Measurements from ENCODE around the gene REX1BD. TPM values are rescaled to one million over a fixed set of nuclear protein-coding genes. Genes with fewer than 3 reads are reported as not detected.

REX1BD gene
- total RNA-seq, 1 experiment from 2014 or later: 127 TPM

DNA sequence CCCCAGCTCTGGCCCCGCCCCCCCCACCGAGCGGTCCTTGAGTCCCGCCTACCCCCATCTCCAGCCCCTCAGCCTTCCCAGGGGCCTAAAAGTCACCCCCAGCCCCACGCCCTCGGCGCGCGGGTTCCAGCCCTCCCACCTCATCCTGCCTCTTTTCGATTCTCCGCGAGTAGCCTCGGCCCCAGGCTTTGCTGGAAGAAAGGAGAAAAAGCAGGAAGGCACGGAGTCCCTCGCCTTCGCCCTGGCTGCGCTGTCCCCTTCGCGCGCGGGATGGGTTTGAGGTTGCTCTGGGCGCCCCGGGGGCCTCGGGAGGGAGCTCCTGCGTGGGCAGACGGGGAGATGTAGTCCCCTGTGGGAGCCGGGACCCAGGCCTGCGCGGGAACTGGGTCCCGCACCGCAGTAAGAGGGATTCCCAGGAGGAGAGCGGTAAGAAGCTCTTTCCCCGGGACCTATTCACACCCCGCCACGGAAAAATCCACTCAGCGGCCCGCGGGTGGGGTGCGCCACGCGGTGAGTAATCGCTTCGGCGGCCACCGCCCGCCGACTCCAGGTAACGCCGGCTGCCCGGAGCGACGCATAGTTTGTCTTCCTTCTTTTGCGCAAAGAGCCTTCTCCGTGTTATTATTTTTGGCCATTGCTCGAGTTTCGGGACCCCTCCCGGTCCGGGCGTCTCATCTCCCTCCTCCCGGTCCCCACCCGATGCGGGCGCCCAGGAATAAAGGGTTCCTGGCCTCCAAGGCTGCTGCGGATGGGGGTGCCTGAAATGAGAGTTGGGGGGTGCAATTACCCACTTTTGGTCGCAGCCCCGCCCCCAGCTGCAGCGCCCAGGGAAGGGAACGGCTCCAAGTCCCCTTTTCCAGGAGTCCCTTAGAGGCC is 18.9 kb downstream of the REX1BD start:
- peaks cover 45% of the 10 kb centered on the region for H3K27me3 ChIP-seq

DNA sequence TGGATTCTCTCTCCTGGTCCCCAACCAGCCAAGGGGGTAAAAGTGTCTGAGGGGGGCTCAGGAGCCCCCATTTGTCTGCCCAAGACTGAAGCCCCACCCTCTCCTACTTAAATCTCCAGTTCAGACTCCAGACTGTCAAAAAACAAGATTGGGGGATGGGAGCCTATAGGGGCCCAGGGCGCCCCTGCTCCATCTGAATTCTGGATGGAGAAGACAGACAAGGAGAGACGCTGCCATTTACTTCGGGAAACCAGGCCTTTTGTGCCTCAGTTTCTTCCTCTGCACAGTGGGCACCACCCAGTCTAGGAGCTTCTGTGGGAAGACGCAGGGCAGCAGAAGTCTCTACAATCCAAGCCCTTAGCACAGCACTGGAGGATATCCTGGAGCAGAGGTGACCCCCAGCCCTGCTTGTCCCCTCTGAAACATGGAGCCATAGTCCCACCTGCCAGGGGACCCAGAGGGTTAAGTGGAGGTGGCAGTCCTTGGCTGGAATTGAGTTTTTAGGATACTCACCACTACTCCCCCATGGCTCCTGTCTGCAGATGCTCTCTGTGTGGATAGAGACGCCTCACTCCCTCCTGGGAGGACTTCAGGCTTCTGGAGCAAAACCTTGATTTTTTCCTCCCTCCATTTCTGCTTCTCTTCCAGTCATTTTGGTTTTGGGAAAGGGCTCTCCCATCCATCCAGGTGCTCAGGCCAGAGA is 19.7 kb downstream of the REX1BD start:
- DNase-seq: no peak
- peaks cover 53% of the 10 kb centered on the region for H3K27me3 ChIP-seq
- H3K9me3 ChIP-seq: no peaks in the 10 kb centered on the region
- no peaks in the 10 kb centered on the region for H3K36me3 ChIP-seq
- no peak overlapping the region for H3K4me3 ChIP-seq

More for the DNA sequence above, 18.9 kb downstream of the REX1BD start:
- DNase-seq: no peak
- Histone ChIP-seq H3K9me3 (no peaks in the 10 kb centered on the region), H3K36me3 (no peaks in the 10 kb centered on the region), H3K4me3 (peak overlapping the region; percentile 31)

DNA sequence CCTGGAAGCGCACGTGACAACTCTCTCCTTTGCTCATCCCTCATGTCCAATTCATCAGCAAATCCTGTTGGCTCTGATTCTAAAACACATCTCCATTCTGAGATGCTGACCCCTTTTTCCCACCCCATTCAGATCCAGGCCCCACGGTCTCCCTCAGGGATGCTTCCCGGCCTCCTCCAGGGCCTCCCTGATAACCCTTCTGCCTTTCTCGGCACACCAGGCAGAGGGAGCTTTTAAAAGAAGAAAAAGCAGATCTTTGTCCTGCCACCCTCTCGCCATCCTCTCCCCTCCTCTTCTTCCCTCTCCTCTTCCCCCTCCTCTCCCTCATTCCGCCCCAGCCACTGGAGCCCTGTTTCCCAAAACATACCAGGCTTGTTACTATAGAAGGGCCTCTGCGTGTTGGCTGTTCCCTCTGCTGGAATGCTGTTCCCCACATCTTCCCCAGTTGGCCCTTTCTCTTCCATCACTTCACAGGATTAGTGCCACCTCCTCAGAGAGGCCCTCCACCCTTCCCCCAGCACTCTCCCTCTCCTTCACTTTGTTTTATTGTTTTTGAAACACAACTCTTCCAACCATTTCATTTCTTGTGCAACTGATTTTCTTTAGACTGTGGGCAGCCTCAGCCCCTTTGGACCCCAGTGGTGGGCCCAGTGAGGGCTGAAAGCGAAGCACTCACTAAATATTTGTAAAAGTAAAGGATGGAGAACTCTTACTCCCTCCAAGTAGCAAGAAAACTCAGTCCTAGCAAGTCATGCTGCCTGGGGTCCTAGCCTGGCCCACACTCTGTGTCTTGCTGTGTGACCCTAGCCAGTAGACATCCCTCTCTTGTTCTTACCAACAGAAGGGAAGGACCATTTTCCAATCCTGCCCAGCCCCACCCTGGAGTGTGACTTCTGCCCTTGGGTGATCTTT is 20.5 kb downstream of the REX1BD start:
- no peaks in the 10 kb centered on the region for H3K36me3 ChIP-seq
- no peak for DNase-seq
- H3K9me3 ChIP-seq: no peaks in the 10 kb centered on the region
- H3K4me3 ChIP-seq: no peak overlapping the region
- peaks cover 57% of the 10 kb centered on the region for H3K27me3 ChIP-seq

DNA sequence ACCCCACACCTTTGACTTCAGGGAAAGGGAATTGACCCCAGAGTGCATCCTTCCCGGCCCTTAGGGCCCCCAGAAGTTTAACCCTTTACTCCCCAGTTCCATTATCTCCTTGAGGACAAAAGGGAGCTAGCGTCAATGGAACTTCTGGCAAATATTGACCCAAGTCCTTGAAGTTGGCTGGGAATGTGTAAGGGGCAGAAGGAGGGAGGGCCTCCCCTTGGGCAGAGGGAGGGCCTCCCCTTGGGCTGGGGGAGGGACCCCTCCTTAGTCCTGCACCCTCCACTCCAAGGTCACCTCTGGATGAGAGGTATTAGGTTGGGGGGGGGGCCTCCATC is 21.1 kb downstream of the REX1BD start:
- peaks cover 57% of the 10 kb centered on the region for H3K27me3 ChIP-seq
- H3K9me3 ChIP-seq: no peaks in the 10 kb centered on the region
- no peak overlapping the region for H3K4me3 ChIP-seq
- H3K36me3 ChIP-seq: no peaks in the 10 kb centered on the region
- DNase-seq: no peak

DNA sequence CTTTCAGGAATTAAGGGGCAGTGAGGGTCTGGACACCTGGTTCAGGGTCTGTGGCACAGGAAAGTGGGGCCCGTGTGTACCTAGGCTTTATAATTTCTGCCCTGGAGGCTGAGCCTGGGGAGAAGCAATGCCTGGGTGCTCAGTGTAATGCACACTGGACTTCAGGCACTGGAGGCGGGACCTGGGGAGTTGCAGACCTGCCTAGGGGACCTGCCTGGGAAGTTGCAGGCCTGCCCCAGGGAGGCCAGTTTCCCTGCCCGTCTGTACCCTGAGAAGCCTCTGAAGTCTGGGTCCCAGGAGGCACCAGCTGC is 21.6 kb downstream of the REX1BD start:
- Histone ChIP-seq H3K27me3 (peaks cover 55% of the 10 kb centered on the region), H3K9me3 (no peaks in the 10 kb centered on the region), H3K36me3 (no peaks in the 10 kb centered on the region), H3K4me3 (no peak overlapping the region)
- no peak for DNase-seq

DNA sequence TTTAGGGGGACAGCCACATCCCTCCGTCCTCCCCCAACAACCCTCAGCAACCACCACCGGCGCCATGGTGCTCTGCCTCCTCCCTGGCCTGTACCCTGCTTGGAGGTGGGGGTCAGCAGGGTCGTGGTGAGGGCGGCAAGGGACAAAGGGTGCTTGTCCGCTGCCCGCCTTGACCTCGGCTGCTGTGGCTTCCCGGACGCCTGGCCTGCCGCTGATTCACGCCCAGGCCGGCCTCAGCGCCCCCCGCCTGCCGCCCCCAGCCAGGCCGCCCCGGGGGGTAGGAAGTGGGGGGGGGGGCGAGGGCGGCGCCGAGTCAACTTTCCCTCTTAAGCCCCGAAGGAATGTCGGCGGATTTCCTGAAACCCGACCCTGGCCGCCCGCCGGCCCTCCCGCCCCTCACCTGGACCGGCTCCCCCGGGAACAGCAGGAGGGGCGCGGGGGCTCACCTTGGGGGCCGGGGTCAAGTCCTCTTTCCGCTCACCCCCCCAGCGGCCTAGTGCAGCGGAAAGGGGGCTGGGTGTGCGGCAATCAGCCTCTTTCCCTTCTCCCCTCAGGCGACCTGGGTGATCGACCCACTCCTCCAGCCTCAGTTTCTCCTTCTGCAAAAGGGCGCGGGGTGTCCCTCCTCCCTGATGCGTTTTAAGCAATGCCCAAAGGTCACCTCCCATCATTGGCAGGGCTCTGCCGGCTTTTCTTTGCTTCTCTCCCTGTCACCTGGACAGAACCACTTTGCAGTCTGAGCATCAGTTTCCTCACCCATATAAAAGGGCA is 22.1 kb downstream of the REX1BD start:
- H3K27me3 ChIP-seq: peaks cover 52% of the 10 kb centered on the region

DNA sequence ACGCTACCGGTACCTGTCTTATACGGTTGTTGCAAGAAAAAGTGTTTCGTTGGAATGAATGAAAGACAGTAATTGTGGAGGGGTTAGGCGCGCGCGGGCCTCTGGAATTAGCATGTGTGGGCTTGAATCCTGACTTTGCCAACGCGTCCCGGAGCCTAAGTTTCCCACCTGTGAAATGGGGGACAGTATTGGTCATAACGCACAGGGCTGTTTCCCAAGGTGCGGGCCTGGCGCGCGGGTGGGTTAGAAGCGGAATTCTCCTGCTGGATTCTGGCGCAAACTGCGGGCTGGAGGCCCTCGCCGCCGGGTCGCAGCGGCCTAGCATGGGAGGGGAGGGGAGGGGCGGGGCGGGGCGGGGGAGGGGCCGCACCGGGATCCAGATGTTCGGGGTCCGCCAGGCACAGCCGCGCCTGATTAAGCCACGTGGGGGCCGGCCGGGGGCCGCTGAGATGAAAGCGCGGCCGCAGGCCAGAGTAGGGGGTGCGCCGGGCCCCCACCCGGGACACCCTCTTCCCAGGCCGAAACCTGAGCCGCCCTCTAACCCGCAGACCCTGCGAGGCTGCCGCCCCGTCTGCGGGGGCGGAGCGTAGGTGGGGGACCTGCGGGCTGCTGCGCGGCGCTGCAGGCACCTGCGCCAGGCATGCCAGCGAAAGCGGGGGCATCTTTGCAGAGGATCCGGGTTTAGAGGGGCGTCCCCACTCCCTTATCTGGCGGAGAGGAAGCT is 22.9 kb downstream of the REX1BD start:
- no peaks in the 10 kb centered on the region for H3K36me3 ChIP-seq
- no peak overlapping the region for H3K4me3 ChIP-seq
- H3K27me3 ChIP-seq: peaks cover 49% of the 10 kb centered on the region
- H3K9me3 ChIP-seq: no peaks in the 10 kb centered on the region
- no peak for DNase-seq

More for the DNA sequence above, 22.1 kb downstream of the REX1BD start:
- DNase-seq: no peak
- Histone ChIP-seq H3K36me3 (no peaks in the 10 kb centered on the region), H3K4me3 (no peak overlapping the region), H3K9me3 (no peaks in the 10 kb centered on the region)

DNA sequence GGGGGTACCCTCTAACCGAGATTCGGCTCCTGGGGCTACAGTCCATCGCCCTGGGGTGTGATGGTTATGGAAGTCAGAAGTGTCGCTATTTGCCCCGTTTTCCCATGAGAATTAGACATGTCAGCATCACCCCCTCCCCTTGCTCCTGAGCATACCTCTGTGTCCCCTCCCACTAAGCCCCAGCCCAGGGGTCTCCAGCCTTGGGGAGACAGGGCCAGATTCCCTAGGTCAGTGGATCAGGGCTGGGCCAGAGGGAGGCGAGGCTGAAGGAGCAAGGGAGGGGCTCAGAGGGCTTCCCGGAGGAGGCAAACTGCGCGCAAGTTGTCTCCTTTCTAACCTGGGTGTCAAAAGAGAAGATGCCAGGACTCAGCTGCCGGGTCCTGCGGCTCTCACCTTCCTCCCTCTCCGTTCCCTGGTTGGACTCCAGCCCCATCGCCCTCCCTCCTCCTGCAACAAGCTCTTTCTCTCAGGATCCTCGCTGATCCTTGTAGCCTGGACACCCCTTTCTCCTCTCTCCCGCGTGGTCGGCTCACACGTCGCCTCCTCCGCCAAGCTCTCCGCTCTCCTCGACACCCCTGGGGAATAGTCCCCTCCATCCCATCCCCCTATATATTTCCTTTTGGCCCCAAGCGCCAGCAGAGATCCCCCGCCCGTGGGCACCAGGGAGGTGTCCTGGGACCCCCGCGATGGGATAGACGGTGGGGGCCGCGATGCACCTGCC is 23.6 kb downstream of the REX1BD start:
- Histone ChIP-seq H3K36me3 (no peaks in the 10 kb centered on the region), H3K4me3 (peak overlapping the region; percentile 24), H3K27me3 (peaks cover 48% of the 10 kb centered on the region), H3K9me3 (no peaks in the 10 kb centered on the region)
- DNase-seq: no peak

DNA sequence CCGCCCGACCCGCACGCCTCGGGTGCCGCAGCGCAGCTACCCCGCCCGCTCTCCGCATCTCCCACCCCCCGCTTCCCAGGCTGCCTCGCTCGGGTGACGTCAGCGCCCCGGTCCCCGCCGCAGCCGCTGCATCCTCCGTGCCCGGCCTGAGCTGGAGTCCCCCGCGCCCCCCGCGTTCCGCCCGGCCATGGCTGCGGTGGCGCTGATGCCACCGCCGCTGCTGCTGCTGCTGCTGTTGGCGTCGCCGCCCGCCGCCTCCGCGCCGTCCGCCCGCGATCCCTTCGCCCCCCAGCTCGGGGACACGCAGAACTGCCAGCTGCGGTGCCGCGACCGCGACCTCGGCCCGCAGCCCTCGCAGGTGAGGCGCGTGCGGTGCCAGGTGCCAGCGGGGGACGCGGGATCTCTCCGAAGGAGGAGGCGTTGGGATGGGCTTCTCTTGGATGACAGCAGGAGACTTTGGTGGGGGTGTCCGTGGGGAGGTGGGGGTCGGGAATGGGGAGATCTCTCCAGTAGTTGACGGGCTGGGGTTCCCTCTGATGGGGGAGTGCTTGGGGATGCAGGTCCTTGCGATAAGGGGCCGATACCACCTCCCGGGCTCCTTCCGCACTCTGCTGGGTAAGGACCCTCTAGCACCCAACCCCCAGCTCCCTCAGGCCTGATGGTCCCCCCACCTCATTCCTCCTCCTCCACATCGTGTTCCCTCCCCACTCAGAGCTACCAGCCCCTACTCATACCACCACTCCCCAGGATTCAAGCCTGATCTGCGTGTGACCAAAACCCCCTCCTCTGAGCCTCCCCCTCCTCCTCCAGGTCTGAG is 24.4 kb downstream of the REX1BD start, which contains the start of gene TMEM59L:
Gene TMEM59L, plus strand, starts transcription at position 99 of the 817 bp plus-strand sequence. Its CDS starts 89 bp downstream, at position 188.
- Histone ChIP-seq H3K9me3 (no peaks in the 10 kb centered on the region), H3K36me3 (no peaks in the 10 kb centered on the region), H3K4me3 (peak within 1 kb of the TSS; percentile 24), H3K27me3 (peaks cover 41% of the 10 kb centered on the region)
- no peak for DNase-seq

DNA sequence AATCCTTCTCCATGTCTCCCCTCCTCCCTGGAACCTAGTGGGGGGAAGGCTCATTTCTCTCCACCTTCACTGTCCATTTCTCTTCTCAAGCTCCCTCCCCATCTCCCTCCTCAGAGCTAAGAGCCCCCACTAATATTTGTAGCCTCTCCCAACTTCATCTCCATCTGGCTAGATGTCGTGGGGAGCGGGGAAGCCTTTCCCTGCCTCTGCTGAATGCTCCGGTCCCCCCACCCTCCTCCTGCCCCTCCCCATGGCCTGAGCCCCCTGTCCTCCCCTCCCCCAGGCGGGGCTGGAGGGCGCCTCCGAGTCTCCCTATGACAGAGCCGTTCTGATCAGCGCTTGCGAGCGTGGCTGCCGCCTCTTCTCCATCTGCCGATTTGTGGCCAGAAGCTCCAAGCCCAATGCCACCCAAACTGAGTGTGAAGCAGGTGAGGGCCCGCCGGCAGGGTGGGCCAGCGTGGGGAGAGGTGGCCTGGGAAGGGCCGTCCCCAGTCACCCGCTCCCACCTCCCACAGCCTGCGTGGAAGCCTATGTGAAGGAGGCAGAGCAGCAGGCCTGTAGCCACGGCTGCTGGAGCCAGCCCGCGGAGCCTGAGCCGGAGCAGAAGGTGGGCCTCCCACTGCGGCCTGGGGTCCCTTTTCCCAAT is 25.1 kb downstream of the REX1BD start:
- Histone ChIP-seq H3K36me3 (no peaks in the 10 kb centered on the region), H3K27me3 (peaks cover 36% of the 10 kb centered on the region), H3K9me3 (no peaks in the 10 kb centered on the region), H3K4me3 (no peak overlapping the region)
- DNase-seq: no peak

DNA sequence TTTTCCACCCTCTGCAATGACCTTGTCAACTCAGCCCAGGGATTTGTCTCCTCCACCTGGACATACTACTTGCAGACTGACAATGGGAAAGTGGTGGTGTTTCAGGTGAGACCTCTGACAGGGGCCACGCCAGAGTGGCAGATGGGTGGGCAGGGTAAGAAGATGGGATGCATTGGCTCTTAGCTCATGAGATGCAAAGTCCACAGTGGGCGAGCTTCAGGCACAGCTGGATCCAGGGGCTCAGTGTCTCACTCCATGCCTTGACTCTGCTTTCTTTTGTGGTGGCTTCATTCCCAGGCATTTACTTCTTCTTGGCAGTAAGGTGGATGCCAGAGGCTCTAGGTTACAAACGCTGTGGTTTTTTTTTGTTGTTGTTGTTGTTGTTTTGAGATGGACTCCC is 27.4 kb downstream of the REX1BD start:
- Histone ChIP-seq H3K9me3 (no peaks in the 10 kb centered on the region), H3K4me3 (no peak overlapping the region), H3K36me3 (no peaks in the 10 kb centered on the region), H3K27me3 (peaks cover 24% of the 10 kb centered on the region)
- DNase-seq: no peak

DNA sequence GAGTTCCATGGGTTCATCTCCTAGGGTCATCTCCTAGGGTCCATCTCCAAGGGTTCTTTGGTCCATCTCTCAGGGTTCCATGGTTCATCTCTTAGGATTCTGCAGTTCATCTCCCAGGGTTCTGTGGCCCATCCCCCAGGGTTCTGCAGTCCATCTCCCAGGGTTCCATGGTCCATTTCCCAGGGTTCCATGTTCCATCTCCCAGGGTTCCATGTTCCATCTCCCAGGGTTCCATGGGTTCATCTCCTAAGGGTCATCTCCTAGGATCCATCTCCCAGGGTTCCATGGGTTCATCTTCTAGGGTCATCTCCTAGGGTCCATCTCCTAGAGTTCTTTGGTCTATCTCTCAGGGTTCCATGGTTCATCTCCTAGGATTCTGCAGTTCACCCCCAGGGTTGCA is 29.0 kb downstream of the REX1BD start:
- Histone ChIP-seq H3K27me3 (peaks cover 10% of the 10 kb centered on the region), H3K4me3 (no peak overlapping the region), H3K36me3 (no peaks in the 10 kb centered on the region), H3K9me3 (no peaks in the 10 kb centered on the region)
- DNase-seq: no peak

DNA sequence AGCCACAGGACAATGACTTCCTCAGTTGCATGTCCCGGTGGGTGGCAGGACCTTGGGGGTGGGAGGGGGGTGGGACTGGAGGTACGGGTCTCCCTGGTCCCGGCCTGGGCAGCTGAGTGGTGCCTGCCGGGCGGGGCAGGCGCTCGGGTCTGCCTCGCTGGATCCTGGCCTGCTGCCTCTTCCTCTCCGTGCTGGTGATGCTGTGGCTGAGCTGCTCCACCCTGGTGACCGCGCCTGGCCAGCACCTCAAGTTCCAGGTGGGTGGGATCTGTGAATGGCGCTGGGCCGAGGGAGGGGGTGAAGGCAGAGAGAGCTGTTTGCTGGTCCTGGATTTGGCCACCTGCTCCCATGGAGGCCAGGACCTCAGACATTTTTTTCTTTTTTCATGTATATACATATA is 29.6 kb downstream of the REX1BD start:
- H3K4me3 ChIP-seq: no peak overlapping the region
- no peaks in the 10 kb centered on the region for H3K9me3 ChIP-seq
- no peaks in the 10 kb centered on the region for H3K36me3 ChIP-seq
- DNase-seq: no peak
- H3K27me3 ChIP-seq: peaks cover 3% of the 10 kb centered on the region

DNA sequence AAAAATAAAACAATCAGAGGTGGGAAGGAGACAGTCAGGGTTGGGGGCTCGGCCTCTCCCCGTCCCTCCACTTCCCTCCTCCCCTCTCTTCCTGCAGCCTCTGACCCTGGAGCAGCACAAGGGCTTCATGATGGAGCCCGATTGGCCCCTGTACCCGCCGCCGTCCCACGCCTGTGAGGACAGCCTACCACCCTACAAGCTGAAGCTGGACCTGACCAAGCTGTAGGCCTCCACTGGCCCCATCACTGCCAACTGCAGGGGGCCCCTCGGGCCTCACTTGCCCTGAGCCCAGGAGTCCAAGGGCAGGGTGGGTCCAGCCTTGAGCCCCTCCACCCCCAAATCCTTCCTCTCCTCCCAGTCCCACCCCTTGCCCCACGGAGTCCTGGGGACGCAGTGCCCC is 31.7 kb downstream of the REX1BD start:
- no peaks in the 10 kb centered on the region for H3K9me3 ChIP-seq
- no peak overlapping the region for H3K4me3 ChIP-seq
- H3K36me3 ChIP-seq: no peaks in the 10 kb centered on the region
- H3K27me3 ChIP-seq: no peaks in the 10 kb centered on the region; the same call in 1 of the 2 replicates
- DNase-seq: no peak
